SK-N-SH (cell line): ENCODE results near the gene TECR.
"Not testable (repeated sequence)": the region's sequence is repeated elsewhere in the genome, so short reads cannot be mapped to it uniquely, and the experiment has no call there.

ENCODE experiments used
- RFX5 ChIP-seq: IDR thresholded peaks from 2 replicates; pipeline ENCODE4 v1.6.1; 2012; ENCODE audit warnings: mild to moderate bottlenecking, improper control_type of control experiment, low read length
- YY1 ChIP-seq: IDR thresholded peaks from 2 replicates; pipeline ENCODE4 v1.4.0; 2012; ENCODE audit warnings: low read depth, mild to moderate bottlenecking
- TF ChIP-seq, protein P1 (sequence below): fragments of 200-600 bp; sonication (generic); IDR thresholded peaks from 2 replicates; pipeline ENCODE4 v1.6.1; 2017; ENCODE audit warnings: antibody characterized with exemption, mild to moderate bottlenecking, moderate library complexity

DNA sequence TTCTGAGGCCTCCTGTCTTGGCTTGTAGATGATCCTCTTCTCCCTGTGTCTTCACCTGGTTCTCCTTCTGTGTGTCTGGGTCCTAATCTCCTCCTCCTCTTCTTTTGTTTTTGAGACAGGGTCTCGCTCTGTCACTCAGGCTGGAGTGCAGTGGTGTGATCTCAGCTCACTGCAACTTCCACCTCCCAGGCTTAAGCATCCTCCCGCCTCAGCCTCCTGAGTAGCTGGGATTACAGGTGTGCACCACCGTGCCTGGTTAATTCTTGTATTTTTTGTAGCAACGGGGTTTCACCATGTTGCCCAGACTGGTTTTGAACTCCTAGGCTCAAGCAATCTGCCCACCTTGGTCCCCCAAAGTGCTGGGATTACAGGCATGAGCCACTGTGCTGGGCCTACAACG is 82.8 kb downstream of the TECR start:
- not testable (repeated sequence) for TF ChIP-seq RFX5, YY1
- TF ChIP-seq, protein P1, sequence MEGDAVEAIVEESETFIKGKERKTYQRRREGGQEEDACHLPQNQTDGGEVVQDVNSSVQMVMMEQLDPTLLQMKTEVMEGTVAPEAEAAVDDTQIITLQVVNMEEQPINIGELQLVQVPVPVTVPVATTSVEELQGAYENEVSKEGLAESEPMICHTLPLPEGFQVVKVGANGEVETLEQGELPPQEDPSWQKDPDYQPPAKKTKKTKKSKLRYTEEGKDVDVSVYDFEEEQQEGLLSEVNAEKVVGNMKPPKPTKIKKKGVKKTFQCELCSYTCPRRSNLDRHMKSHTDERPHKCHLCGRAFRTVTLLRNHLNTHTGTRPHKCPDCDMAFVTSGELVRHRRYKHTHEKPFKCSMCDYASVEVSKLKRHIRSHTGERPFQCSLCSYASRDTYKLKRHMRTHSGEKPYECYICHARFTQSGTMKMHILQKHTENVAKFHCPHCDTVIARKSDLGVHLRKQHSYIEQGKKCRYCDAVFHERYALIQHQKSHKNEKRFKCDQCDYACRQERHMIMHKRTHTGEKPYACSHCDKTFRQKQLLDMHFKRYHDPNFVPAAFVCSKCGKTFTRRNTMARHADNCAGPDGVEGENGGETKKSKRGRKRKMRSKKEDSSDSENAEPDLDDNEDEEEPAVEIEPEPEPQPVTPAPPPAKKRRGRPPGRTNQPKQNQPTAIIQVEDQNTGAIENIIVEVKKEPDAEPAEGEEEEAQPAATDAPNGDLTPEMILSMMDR = not testable (repeated sequence)
